Chondrocyte (in vitro differentiated cells): Measurements from ENCODE around the gene COX8A. TPM values are rescaled to one million over a fixed set of nuclear protein-coding genes. Genes with fewer than 3 reads are reported as not detected.
A peak's percentile ranks its signal among the peaks of the same experiment; 100 is the strongest.

Experiments
- DNase-seq: peaks from one replicate; pipeline ENCODE4 v3.0.0; 2021; ENCODE audit warnings: mixed read lengths, low spot score
- H3K27ac Mint-ChIP-seq: one replicate; pipeline ENCODE4 v1.8.0; 2021; ENCODE audit warnings: mild to moderate bottlenecking, moderate library complexity, mixed read lengths; ENCODE audit not compliant: unreplicated experiment
- H3K27me3 Mint-ChIP-seq: 2 replicates; pipeline ENCODE4 v1.8.0; 2021; ENCODE audit warnings: low read depth, mixed read lengths
- H3K36me3 Mint-ChIP-seq: 2 replicates; pipeline ENCODE4 v1.8.0; 2021; ENCODE audit warnings: low read depth, mixed read lengths
- H3K4me1 Mint-ChIP-seq: 2 replicates; pipeline ENCODE4 v1.8.0; 2021; ENCODE audit warnings: low read depth, mild to moderate bottlenecking, mixed read lengths
- H3K4me3 Mint-ChIP-seq: one replicate; pipeline ENCODE4 v1.8.0; 2021; ENCODE audit warnings: mild to moderate bottlenecking, moderate library complexity, mixed read lengths; ENCODE audit not compliant: unreplicated experiment
- H3K9me3 Mint-ChIP-seq: 2 replicates; pipeline ENCODE4 v1.8.0; 2021; ENCODE audit warnings: low read depth, mixed read lengths
- CTCF ChIP-seq: fragments of 200-600 bp; sonication (generic); IDR thresholded peaks from 2 replicates; pipeline ENCODE4 v1.5.0; 2021; ENCODE audit warnings: antibody characterized with exemption, mild to moderate bottlenecking, moderate library complexity
- total RNA-seq: library from RNA; stranded (reverse); gene quantifications from 3 replicates; pipeline ENCODE4 v1.2.1, GENCODE V29; 2021

Gene COX8A
- total RNA-seq, 1 donor from 2014 or later = 245 TPM

- TF ChIP-seq CTCF = no peak
- H3K9me3 Mint-ChIP-seq = no peaks in the 10 kb centered on the region
- no peak overlapping the region for H3K27ac Mint-ChIP-seq
- DNase-seq = peak; percentile 88
- H3K36me3 Mint-ChIP-seq = no peaks in the 10 kb centered on the region
- peaks cover 15% of the 10 kb centered on the region for H3K4me1 Mint-ChIP-seq
- no peaks in the 10 kb centered on the region for H3K27me3 Mint-ChIP-seq
- H3K4me3 Mint-ChIP-seq = no peak overlapping the region
Measured at GRCh38 chr11:64008283-64008913, 34.0 kb downstream of the COX8A start.

GRCh38 chr11:64008914-64009633, 34.7 kb downstream of the COX8A start:
- Mint-ChIP-seq H3K27me3 (no peaks in the 10 kb centered on the region), H3K9me3 (no peaks in the 10 kb centered on the region), H3K36me3 (no peaks in the 10 kb centered on the region), H3K4me1 (peaks cover 15% of the 10 kb centered on the region), H3K4me3 (no peak overlapping the region), H3K27ac (no peak overlapping the region)
- no peak for DNase-seq
- TF ChIP-seq CTCF = no peak

- no peaks in the 10 kb centered on the region for H3K36me3 Mint-ChIP-seq
- no peak for DNase-seq
- H3K4me1 Mint-ChIP-seq = peaks cover 15% of the 10 kb centered on the region
- TF ChIP-seq CTCF = no peak
- no peaks in the 10 kb centered on the region for H3K27me3 Mint-ChIP-seq
- H3K27ac Mint-ChIP-seq = no peak overlapping the region
- H3K4me3 Mint-ChIP-seq = no peak overlapping the region
- H3K9me3 Mint-ChIP-seq = no peaks in the 10 kb centered on the region
Measured at GRCh38 chr11:64009710-64010109, 35.3 kb downstream of the COX8A start.

- H3K27me3 Mint-ChIP-seq = no peaks in the 10 kb centered on the region
- H3K36me3 Mint-ChIP-seq = no peaks in the 10 kb centered on the region
- DNase-seq = no peak
- peaks cover 15% of the 10 kb centered on the region for H3K4me1 Mint-ChIP-seq
- no peak for TF ChIP-seq CTCF
- no peak overlapping the region for H3K27ac Mint-ChIP-seq
- H3K4me3 Mint-ChIP-seq = no peak overlapping the region
- no peaks in the 10 kb centered on the region for H3K9me3 Mint-ChIP-seq
Measured at GRCh38 chr11:64010783-64011182, 36.4 kb downstream of the COX8A start.

- Mint-ChIP-seq H3K9me3 (no peaks in the 10 kb centered on the region), H3K27me3 (no peaks in the 10 kb centered on the region), H3K4me3 (no peak overlapping the region), H3K27ac (no peak overlapping the region), H3K36me3 (no peaks in the 10 kb centered on the region), H3K4me1 (peaks cover 15% of the 10 kb centered on the region)
- peak; percentile 88 for DNase-seq
- TF ChIP-seq CTCF = no peak
Measured at GRCh38 chr11:64011371-64011770, 37.0 kb downstream of the COX8A start.
